HG03469 (cell line): ENCODE results near the gene MEDAG.
"Not testable (repeated sequence)": the region's sequence is repeated elsewhere in the genome, so short reads cannot be mapped to it uniquely, and the experiment has no call there.

Source experiments
- ATAC-seq: cut with Tn5 transposase; IDR thresholded peaks from one replicate; pipeline ENCODE4 v1.9.1; 2021; ENCODE audit warnings: mild to moderate bottlenecking, moderate library complexity, moderate number of reproducible peaks; ENCODE audit not compliant: unreplicated experiment

The MEDAG gene

DNA sequence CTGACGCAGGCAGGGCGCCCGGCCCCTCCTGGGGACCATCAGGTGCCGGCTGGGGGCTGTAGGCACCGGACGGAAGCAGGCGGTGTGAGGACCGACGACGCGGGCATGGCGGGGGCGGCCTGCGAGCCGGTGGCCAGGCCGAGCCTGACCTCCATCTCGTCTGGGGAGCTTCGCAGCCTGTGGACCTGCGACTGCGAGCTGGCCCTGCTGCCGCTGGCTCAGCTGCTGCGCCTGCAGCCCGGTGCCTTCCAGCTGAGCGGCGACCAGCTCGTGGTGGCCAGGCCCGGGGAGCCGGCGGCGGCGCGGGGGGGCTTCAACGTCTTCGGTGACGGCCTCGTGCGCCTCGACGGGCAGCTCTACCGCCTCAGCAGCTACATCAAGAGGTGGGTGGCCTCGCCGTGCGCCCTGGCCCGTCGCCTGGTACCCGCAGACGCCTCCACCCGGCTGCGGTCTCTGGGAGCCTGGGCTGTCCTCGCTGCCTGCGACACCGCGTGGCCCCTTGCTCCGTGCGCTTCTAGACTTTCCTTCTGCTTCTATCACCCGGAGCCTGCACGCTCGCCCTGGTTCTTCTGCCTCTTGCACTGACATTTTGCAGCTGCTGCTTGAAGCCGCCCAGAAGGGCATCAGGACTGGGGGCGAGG is 460 bp downstream of the MEDAG start:
- no peak for ATAC-seq

DNA sequence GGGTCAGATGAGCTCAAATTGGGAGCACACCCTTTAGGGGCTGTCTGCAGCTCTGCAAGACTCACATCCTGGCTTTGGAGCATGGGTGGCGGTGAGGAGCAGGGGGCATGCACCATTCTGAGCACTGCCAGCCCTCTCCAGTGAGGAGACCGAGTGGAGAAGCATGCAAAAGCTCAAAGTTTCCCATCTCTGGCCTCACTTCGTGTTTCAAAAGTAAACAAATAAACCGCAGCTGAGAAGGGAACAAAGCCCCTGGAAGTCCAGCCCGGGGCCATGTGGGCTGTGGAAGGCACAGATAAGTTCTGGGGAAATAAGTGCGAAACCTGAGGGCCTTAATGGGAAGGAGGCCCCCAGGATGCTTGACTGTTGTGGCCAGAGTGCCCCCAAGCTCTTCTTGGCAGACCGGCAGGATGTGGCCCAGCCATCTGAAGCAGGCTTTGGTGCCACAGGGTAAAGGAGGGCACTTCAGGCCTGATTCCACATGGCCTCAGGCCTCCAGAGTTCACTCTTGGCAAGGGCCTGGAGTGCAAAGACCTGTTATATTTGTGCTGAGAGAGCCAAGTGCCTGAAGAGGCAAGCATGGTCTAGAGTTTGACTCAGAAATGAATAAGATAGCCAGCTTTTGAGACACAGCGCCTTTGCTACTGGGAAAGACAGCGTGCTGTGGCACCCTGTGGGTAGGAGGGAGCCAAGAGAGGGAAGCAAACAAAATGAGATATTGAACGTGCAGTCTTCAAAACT is 1.2 kb downstream of the MEDAG start:
- ATAC-seq: no peak

DNA sequence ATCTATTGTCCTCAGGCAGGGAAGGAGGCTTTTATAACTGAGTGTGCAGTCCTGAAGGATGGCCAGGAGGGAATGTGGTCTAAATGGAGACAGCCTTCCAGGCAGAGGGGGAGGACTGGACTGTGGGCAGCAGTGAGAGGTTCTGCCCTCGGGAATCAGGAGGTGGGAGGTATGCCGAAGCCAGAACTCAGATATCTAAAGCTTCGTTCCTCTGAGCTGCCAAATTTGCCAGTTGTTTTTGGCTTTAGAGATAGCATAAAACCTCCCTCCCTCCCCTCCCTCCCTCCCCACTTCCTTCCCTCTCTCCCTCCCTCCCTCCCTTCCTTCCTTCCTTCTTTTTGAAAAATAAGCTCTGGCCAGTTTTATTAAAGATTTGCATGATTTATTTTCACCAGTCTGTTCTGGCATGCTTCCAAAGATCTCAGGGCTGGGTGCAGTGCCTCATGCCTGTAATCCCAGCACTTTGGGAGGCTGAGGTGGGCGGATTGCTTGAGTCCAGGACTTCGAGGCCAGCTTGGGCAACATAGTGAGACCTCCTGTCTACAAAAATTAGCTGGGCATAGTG is 2.4 kb downstream of the MEDAG start:
- ATAC-seq: no peak

DNA sequence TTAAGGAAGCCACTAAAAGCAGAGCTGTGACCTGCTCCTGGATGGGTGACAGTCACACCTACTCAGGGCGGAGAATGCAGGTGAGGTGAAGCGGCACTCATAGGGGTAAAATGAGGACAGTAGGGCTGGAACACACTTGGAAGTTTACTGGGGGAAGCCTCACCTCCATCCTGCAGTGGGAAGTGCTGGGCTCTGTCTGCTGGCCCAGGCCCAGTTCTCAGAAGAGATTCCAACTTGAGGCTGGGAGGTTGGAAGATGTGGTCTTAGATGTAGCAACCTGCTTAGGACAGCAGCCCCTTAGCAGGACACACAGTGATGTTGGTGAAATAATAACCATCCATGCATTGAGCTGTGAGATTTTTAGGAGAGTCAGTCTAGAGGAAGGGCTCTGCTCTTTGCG is 4.6 kb downstream of the MEDAG start:
- no peak for ATAC-seq

DNA sequence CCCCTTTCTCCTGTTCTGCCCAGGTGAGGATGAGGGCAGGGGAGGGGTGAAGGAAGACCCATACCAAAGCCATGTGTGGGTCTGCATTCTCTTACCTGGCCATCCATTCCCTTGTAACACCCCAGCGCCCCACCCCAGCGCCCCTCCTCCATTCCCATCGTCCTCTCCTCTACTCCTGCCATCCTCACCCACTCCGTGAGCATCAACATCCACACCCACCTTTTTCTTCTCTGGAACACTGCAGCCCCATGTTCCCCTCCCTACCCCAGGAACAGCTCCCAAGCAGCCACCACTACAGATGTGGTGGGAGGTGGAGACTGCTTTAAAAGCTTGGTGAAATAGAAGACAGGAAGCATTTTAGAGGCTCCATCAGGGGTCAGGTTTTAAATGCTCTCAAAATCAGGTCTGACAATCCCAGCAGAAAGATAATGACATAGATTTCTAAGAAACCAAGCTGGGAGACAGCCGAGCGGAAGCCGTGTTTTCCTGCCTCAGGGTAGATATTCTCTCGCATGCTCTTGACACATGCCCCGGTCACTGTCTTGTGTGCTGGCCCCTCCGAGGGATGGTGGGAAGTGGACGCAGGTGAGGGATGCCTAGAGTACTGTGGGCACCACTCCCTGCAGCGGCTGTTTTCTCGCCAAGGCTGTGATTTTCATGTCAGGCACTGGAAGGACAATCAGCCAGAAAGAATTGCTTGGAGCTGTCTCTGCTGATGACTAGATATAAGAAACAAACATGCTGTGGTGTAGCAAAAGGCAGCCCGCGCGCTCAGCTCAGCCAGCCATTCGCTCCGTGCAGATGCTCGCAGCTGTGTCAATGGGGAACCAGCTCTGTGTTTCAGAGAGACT is 9.8 kb downstream of the MEDAG start:
- ATAC-seq: no peak

DNA sequence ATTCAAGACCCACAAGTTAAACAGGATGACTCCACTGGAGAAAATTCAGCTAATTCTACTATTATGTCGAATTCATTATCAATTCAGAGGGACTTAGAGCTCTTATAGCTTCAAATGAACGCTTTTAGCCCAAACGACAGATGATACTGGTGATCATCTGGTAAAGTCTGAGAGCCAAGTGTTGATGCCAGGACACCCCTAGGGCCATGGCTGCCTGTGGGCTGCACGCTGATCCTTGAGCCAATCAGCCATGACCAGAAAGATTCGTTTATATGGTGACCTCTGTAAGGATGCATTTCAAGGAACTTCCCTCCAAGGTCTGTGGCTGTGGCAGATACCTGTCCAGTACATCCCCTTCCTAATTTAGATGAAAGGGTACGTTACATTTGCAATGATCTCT is 10.9 kb downstream of the MEDAG start:
- no peak for ATAC-seq

DNA sequence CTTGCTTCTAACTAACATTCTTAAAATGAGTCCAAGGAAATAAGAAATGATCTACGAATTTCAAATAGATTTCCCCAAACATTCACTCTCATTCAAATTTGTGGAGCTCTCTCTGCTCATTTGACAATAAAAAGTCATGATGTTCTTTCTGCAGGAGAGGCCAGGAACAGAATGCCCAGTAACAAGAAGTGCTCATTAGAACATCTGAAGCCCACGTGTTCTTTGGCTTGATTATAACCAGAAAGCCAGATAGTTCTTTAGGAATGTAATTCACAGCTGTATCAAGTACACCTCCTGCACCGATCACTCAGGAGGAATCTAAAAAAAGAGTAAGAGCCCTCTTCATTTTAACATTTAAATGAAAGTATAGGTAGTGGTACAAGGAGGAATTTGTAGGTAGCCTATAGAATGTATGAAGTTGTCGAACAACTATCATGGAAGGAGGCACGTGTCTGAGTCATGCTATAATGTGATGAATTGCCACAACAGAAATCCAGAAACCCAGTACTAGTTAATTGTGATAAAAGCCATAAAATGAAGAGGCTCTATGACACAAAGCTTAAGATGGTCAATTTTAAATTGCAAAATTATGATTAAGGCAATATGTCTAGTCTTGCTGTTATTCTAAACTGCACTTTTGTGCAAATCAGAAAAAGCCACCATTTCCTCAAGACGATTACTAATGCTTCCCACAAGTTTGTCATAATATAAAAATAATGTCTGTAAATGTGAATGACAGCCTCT is 12.8 kb downstream of the MEDAG start:
- ATAC-seq: no peak

DNA sequence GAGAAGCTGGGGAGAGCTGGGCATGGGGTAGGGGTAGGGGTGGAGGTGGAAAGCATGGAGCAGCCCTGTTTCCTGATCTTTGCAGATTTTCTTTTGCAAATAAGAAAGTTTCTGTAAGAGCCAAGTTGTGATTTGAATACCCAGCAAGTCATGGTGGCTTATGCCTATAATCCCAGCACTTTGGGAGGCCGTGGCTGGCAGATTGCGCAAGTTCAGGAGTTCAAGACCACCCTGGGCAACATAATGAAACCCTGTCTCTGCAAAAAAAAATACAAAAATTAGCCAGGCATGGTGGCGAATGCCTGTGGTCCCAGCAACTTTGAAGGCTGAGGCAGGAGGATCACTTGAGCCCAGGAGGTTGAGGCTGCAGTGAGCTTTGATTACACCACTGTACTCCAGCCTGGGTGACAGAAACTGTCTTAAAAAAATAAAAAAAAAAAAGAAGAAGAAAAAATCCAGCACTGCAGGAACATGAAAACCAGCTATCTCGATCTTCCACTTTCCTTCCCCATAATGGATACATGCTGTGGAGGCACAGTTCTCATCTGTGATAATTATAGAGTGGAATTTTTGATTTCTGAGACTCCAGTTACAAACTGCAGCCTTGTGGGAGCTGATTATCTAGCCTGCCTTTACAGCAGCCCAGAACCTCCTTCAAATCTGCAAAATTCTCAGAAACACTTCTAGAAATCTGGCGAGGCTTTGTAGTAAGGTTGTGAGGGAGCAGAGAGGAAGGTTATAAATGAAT is 14.3 kb downstream of the MEDAG start:
- no peak for ATAC-seq

DNA sequence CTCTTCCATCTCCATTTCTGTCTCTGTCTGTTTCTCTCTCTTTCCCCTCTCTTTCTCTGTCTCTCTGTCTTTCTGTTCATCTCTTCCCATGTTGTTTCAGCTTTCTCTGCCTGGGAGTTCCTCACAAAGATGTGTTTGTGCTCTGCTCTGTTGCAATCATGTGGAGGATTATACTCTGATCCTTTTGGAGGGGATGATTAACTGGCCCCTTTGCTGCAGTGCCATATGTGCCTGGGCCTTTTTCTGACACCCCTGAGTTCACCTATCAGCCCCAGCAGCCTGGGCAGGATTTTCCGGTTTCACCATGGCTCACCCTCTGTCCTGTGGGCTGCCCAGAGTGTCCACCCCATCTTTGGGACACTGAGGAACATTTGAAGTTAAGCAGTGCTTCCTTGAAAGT is 17.3 kb downstream of the MEDAG start:
- ATAC-seq: no peak

DNA sequence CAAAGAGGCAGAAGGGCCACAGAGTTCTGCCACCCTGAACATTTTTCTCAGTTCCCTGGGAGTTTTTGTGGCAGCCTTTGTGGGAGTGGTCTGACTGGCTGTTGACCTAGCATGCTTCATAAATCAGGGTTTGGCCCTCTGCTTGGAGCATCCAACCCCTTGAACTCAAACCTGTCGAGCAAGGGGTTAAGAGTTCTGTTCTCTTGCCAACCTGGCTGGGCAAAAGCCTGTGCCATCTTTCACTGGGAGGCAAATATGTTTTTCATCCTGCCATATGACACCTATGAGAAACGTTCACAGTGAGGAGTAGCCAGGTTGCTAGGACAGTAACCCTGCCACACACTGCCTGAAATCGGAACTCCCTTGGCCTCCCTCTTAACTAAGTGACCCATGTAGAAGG is 18.6 kb downstream of the MEDAG start:
- ATAC-seq: no peak

DNA sequence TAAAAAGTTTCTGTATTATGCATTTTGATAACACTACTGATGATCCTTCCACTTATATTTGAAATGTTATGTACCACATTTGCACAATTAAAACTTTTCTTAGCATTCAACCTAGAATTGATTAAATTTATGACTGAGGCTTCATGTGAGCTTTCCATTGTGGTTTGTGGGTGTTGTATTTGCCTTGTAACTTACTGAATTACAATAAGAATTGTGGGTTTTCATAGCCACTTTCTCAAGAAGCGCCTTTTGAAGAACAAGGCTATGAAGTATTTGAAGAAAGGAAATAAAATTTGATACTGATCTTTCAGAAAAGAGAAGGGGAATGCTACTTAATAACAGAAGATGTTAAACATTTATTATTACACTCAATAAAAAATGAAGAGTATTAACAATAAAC is 19.4 kb downstream of the MEDAG start:
- ATAC-seq: no peak

DNA sequence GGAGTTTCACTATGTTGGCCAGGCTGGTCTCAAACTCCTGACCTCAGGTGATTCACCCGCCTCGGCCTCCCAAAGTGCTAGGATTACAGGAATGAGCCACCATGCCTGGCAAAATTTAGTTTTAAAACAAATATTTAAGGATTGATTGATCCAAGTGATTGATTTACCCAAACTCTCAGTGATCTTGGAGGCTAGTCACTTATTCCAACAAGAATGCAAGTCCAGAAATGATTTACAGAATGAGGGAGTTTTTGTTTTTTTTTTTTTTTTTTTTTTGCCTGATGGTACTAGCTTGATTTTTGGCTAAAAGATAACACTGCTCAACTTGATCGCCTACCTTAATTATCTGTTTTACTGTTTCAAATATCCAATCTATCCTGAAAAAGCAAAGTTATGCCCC is 20.7 kb downstream of the MEDAG start:
- ATAC-seq: no peak

DNA sequence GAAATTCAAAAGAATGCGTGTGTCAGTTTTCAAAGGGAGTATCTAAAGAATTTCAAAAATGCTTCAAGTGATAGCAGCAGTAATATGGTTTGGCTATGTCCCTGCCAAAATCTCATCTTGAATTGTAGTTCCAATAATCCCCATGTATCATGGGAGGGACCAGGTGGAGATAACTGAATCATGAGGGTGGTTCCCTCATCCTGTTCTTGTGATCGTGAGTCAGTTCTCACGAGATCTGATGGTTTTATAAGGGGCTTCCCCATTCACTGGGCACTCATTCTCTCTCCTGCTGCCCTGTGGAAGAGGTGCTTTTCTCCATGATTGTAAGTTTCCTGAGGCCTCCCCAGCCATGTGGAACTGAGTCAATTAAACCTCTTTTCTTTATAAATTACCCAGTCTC is 21.1 kb downstream of the MEDAG start:
- not testable (repeated sequence) for ATAC-seq

DNA sequence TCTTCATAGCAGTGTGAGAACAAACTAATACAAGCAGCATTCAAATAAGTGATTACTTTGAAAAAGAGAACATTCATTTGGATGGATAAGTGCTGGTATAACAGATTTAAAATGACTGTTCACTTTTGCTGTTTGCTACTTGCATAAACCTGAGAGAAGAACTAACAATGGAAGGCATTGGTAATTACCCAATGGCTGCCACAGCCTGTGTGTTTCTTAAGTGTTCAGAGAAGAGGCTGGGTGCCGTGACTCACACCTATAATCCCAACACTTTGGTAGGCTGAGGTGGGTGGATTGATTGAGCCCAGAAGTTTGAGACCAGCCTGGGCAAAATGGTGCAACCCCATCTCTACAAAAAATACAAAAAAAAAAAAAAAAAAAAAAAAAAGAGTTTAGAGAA is 21.5 kb downstream of the MEDAG start:
- no peak for ATAC-seq

DNA sequence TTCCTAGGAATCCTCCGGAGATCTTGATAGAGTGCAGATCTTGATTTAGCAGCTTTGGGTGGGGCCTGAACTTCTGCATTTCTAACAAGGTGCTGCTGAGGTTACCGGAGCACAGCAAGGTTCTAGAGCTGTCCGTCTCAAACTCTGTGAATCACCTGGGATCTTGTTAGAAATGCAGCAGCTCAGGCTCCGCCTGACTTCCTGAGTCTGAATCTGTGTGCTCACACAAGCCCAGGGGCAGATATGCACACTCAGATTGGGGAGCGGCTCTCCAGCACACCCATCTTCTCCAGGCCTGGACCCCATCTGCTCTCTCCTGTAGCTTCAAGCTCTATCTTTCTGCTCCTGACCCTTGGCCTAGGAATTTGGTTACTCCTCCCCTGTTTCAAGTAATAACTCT is 22.9 kb downstream of the MEDAG start:
- ATAC-seq: no peak

DNA sequence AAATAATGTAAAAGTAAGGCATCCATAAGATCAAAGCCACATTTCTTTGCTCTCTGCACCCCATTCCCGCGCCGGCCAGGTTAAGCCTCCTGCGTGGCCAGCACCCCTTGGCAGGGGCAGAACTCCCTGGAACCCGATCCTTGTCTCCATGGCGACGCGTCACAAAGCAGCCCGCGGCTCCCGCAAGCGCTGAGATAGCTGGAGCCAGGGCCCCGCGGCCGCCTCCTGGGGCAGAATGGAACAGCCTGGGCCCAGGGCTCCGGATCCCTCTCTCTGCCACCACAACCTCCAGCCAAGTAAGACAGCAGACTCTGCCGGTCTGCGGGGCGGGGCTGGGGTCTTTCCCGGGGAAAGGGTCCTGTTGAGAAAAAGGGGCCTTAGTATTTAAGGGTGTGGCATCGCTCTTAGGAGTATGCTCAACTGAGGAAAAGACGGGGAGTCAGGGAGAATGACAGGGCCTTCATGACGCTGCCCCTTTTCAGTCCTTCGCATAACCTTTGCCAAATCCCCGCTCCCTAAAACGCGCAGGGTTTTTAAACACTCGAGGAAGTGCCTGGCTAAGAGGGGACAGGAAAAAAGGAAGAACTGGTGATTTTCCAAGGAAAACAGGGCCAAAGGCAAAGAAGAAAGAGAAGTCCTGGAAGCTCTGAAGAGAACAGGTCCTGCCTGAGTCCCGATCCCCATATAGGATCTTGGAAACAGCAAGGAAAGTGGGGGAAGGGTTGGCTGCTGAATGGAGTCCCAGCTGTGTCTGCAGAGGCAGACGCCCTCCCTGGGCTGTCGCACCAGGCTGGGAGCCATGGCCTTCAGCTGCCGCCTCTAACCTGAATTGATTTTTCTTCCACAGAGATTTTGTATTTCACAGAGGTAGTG is 26.6 kb downstream of the MEDAG start, which contains the start of gene TEX26:
Gene TEX26, plus strand, starts transcription at position 176 of the 873 bp plus-strand sequence. Its CDS starts 60 bp downstream, at position 236.
- no peak for ATAC-seq

DNA sequence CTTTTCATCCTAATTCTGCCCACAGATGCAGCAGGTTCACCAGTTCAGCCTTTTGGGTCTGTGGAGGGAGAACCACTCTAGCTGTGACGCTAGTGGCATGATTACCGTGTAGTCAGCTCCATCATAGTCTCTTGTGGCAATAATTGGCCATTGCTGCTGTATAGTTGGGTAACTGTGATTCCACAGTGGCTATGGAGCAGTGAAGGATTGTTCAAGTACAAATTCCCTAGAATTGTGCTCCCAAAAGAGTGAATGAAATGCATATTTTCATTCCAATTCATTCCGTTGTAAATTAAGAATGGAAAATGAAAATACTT is 27.2 kb downstream of the MEDAG start:
- no peak for ATAC-seq

DNA sequence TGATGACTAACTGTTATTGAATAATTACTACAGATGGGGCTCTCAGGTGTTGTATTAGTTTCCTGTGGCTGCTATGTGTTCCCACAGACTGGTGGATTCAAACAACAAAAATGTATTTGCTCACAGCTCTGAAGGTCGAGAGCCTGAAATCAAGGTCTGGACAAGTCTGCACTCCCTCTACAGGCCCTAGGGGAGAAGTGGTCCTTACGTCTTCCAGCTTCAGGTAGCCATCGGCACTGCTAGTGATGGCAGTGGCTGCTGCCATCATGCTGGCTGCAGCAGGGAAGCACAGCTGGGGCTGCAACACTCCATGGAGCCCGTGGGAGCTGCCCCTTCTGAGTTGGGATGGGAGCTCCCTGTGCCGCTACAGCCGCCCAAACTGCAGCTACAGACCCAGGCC is 28.3 kb downstream of the MEDAG start:
- ATAC-seq: no peak

DNA sequence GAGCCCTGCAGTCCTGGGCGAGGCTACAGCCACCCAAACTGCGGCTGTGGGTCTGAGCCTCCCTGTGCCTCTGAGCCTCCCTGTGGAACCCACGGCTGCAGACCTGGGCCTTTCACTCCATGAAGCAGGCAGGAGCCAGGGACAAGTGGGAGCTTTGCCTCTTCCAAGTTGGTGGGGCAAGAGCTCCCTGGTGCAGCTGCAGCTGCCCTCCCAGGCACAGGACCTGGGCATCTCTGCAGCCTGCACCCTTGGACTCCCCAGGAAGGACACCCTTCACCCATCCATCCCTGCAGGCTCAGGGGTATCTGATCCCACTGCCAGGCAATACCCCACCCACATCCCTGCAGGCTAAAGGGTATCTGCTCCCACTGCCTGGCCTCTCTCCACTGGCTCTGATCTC is 28.7 kb downstream of the MEDAG start:
- ATAC-seq: no peak
